ENCODE data around the gene CASK.

DNA sequence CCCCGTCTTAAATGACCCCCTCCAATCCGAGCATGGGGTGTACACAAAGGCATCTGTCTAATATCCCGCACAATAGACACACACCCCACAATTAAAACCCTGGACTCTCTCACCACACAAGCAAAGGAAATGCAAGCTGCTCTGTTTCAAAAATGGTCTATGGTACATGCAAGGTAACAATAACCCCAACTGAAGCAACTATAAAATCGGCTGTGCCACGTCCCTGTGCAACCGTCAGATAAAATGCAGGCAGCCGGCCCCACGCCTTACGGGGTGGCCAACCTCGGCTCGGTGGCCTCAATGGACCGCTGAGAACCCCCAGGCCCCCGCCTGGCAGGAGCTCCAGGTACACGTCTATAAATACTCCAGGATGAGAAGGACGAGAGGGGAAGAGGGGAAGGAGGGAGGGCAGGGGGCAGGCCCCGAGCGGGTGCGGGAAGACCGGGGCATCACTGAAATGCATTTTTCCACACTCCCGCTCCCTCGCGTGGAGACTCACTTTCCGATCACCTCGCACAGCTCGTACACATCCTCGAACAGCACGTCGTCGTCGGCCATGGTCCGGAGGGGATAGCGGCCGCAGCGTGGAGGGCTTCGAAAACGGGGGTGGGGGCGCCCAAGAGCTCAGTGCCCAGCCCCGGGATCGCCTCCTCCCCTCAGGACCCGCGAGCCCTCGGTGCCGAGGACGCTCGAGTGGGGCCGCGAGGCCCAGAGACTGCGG is 763 bp downstream of the CASK start:
- TF ChIP-seq, protein P1, sequence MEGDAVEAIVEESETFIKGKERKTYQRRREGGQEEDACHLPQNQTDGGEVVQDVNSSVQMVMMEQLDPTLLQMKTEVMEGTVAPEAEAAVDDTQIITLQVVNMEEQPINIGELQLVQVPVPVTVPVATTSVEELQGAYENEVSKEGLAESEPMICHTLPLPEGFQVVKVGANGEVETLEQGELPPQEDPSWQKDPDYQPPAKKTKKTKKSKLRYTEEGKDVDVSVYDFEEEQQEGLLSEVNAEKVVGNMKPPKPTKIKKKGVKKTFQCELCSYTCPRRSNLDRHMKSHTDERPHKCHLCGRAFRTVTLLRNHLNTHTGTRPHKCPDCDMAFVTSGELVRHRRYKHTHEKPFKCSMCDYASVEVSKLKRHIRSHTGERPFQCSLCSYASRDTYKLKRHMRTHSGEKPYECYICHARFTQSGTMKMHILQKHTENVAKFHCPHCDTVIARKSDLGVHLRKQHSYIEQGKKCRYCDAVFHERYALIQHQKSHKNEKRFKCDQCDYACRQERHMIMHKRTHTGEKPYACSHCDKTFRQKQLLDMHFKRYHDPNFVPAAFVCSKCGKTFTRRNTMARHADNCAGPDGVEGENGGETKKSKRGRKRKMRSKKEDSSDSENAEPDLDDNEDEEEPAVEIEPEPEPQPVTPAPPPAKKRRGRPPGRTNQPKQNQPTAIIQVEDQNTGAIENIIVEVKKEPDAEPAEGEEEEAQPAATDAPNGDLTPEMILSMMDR (IDR thresholded peaks at IDR 0.05; ENCODE audit: insufficient read depth, low read length): no peak
- TF ChIP-seq POLR2AphosphoS5 (IDR thresholded peaks at IDR 0.05; ENCODE audit: low read depth): no peak
